Hepatocyte (in vitro differentiated cells): ENCODE data around the gene TAS2R9. TPM values are rescaled to one million over a fixed set of nuclear protein-coding genes. Genes with fewer than 3 reads are reported as not detected.
"Not testable (repeated sequence)": the region's sequence is repeated elsewhere in the genome, so short reads cannot be mapped to it uniquely, and the experiment has no call there.

Experiments
- DNase-seq: peaks from one replicate; pipeline ENCODE4 v3.0.0-alpha.2; 2016; ENCODE audit warnings: low spot score
- H2AFZ ChIP-seq: fragments of 200-600 bp; sonication (generic); 2 replicates; pipeline ENCODE4 v1.6.0; 2016; ENCODE audit warnings: antibody characterized with exemption, mild to moderate bottlenecking
- H3K27ac ChIP-seq: fragments of 200-600 bp; sonication (generic); 2 replicates; pipeline ENCODE4 v1.5.1; 2016; ENCODE audit warnings: mild to moderate bottlenecking
- H3K27me3 ChIP-seq: fragments of 200-600 bp; sonication (generic); 2 replicates; pipeline ENCODE4 v1.6.1; 2016
- H3K36me3 ChIP-seq: fragments of 200-600 bp; sonication (generic); replicated peaks from 2 replicates; pipeline ENCODE4 v1.5.1; 2016; ENCODE audit warnings: low read depth; ENCODE audit not compliant: insufficient read depth
- H3K4me1 ChIP-seq: fragments of 200-600 bp; sonication (generic); 2 replicates; pipeline ENCODE4 v1.5.1; 2016; ENCODE audit warnings: mild to moderate bottlenecking, moderate library complexity; ENCODE audit not compliant: insufficient read depth
- H3K4me2 ChIP-seq: fragments of 200-600 bp; sonication (generic); 2 replicates; pipeline ENCODE4 v1.6.0; 2016
- H3K4me3 ChIP-seq: fragments of 200-600 bp; sonication (generic); 2 replicates; pipeline ENCODE4 v1.5.1; 2016; ENCODE audit warnings: mild to moderate bottlenecking
- H3K79me2 ChIP-seq: fragments of 200-600 bp; sonication (generic); 2 replicates; pipeline ENCODE4 v1.6.0; 2017; ENCODE audit warnings: mild to moderate bottlenecking
- H3K9me2 ChIP-seq: fragments of 200-600 bp; sonication (generic); replicated peaks from 2 replicates; pipeline ENCODE4 v1.6.0; 2017; ENCODE audit warnings: mild to moderate bottlenecking; ENCODE audit not compliant: insufficient read depth
- H3K9me3 ChIP-seq: fragments of 200-600 bp; sonication (generic); 2 replicates; pipeline ENCODE4 v1.5.1; 2016; ENCODE audit warnings: low read depth, mild to moderate bottlenecking
- H4K20me1 ChIP-seq: fragments of 200-600 bp; sonication (generic); 2 replicates; pipeline ENCODE4 v1.6.0; 2016; ENCODE audit warnings: mild to moderate bottlenecking; ENCODE audit not compliant: insufficient read depth, poor library complexity, severe bottlenecking
- CTCF ChIP-seq: fragments of 200-600 bp; sonication (generic); IDR thresholded peaks from 2 replicates; pipeline ENCODE4 v1.5.1; 2016; ENCODE audit warnings: antibody characterized with exemption, mild to moderate bottlenecking; ENCODE audit not compliant: poor library complexity
- EZH2 ChIP-seq: fragments of 200-600 bp; sonication (generic); IDR thresholded peaks from 2 replicates; pipeline ENCODE4 v1.6.1; 2016; ENCODE audit warnings: antibody characterized with exemption, mild to moderate bottlenecking, borderline replicate concordance
- EZH2phosphoT487 ChIP-seq: fragments of 200-600 bp; sonication (generic); IDR thresholded peaks from one replicate; pipeline ENCODE4 v1.6.1; 2018; ENCODE audit warnings: antibody characterized with exemption, mild to moderate bottlenecking, low read depth, moderate library complexity; ENCODE audit not compliant: unreplicated experiment, severe bottlenecking
- WGBS: methylation state at CpG from one replicate; pipeline ENCODE4 v1.1.6; 2016; ENCODE audit warnings: low lambda C conversion rate; ENCODE audit errors: missing lambda C conversion rate; 5-methylcytosine and 5-hydroxymethylcytosine counted together
- polyA plus RNA-seq: library from polyadenylated mRNA; unstranded; fragments of >200 nt; fragmentation: Nextera tagmentation; extraction: Ambion mirVana; gene quantifications from 2 replicates; pipeline ENCODE4 v1.2.1, GENCODE V29; 2016
- total RNA-seq: library from RNA; depleted of rRNA; stranded (reverse); fragments of >200 nt; gene quantifications from 2 replicates; pipeline ENCODE4 v1.2.3, GENCODE V29; 2014

The TAS2R9 gene
- total and polyA plus RNA-seq, 2 experiments from 2014 or later, result 0.13 TPM; not detected in 1

- Histone ChIP-seq H2AFZ (no peak within 1 kb of the TSS), H3K4me1 (no peaks in the 10 kb centered on the region), H3K27ac (no peak within 1 kb of the TSS), H3K79me2 (no peaks in the 10 kb centered on the region), H3K9me2 (no peaks in the 10 kb centered on the region), H4K20me1 (no peaks in the 10 kb centered on the region), H3K36me3 (no peaks in the 10 kb centered on the region), H3K4me2 (no peak within 1 kb of the TSS), H3K9me3 (no peaks in the 10 kb centered on the region), H3K4me3 (no peak within 1 kb of the TSS), H3K27me3 (peaks cover 5% of the 10 kb centered on the region)
- 54% methylated on average over 4 of the region's 4 CpGs for WGBS
- TF ChIP-seq EZH2phosphoT487 (no peak), CTCF (no peak), EZH2 (no peak)
- DNase-seq, result no peak
Observed at GRCh38 chr12:10802587-10802986, 7.4 kb downstream of the TAS2R9 start, which contains the start of gene TAS2R7. TAS2R7 (minus strand) TSS chr12:10802627; CDS start chr12:10802570, 57 bp downstream.

- H3K4me2 ChIP-seq, result no peak overlapping the region
- H4K20me1 ChIP-seq, result no peaks in the 10 kb centered on the region
- H3K4me3 ChIP-seq, result no peak overlapping the region
- H3K9me2 ChIP-seq, result no peaks in the 10 kb centered on the region
- TF ChIP-seq EZH2phosphoT487, result no peak
- TF ChIP-seq CTCF, result no peak
- TF ChIP-seq EZH2, result no peak
- H3K79me2 ChIP-seq, result no peaks in the 10 kb centered on the region
- peaks cover 5% of the 10 kb centered on the region for H3K27me3 ChIP-seq
- no peaks in the 10 kb centered on the region for H3K36me3 ChIP-seq
- WGBS, result 62% methylated on average over 5 of the region's 5 CpGs
- H3K9me3 ChIP-seq, result no peaks in the 10 kb centered on the region
- no peaks in the 10 kb centered on the region for H3K4me1 ChIP-seq
- H2AFZ ChIP-seq, result no peak overlapping the region
- no peak overlapping the region for H3K27ac ChIP-seq
- DNase-seq, result no peak
Observed at GRCh38 chr12:10801741-10802140, 8.2 kb downstream of the TAS2R9 start.

- no peak overlapping the region for H3K4me2 ChIP-seq
- H3K4me1 ChIP-seq, result no peaks in the 10 kb centered on the region
- no peaks in the 10 kb centered on the region for H3K27me3 ChIP-seq
- no peak overlapping the region for H3K27ac ChIP-seq
- H3K4me3 ChIP-seq, result no peak overlapping the region
- H3K36me3 ChIP-seq, result no peaks in the 10 kb centered on the region
- no peak overlapping the region for H2AFZ ChIP-seq
- TF ChIP-seq CTCF (no peak), EZH2phosphoT487 (no peak), EZH2 (no peak)
- WGBS, result 53% methylated on average over 2 of the region's 2 CpGs
- DNase-seq, result no peak
- H4K20me1 ChIP-seq, result no peaks in the 10 kb centered on the region
- no peaks in the 10 kb centered on the region for H3K9me2 ChIP-seq
- no peaks in the 10 kb centered on the region for H3K79me2 ChIP-seq
- H3K9me3 ChIP-seq, result no peaks in the 10 kb centered on the region
Observed at GRCh38 chr12:10794222-10794621, 15.7 kb downstream of the TAS2R9 start.

- H3K27me3 ChIP-seq, H3K4me2 ChIP-seq, H3K4me1 ChIP-seq, H3K36me3 ChIP-seq, H2AFZ ChIP-seq, H4K20me1 ChIP-seq, H3K79me2 ChIP-seq, H3K4me3 ChIP-seq, DNase-seq, H3K27ac ChIP-seq, H3K9me2 ChIP-seq, H3K9me3 ChIP-seq: not testable (repeated sequence)
- 93% methylated on average over 4 of the region's 4 CpGs for WGBS
Observed at GRCh38 chr12:10791769-10792168, 18.2 kb downstream of the TAS2R9 start.
